ENCODE results near the gene BATF3. TPM values are rescaled to one million over a fixed set of nuclear protein-coding genes. Genes with fewer than 3 reads are reported as not detected.

The BATF3 gene
- total RNA-seq, 1 donor from 2014 or later: 0.28 TPM

DNA sequence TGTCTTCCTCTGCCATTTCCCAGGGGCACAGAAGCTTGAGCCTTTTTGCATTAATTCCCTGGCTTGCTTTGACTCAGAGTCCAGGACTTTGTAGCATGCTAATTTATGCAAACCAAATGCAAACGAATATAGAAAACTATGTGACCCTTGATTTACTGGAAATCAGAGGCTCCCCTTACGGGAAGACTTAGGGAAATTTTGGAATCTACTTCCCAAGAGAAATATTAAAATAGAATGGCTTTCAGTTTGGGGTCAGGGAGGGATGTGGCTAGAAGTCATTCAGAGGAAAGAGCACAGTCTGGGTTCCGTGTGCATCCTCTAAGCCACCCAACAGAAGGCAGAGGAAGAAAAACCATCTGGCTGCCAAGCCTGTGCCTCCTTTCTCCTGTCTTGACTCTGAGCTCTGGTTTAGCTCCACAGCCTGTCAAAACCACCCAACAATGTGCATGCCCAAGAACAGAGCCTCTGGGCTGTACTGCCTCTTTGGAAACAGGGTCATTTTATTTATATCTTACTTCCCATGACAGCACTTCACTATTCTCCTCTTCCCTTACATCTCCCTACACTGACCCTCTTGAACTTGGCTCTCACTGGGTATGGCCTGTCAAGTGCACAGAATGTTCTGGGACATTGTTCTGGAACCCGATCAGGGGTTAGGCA lies 61.0 kb downstream of the BATF3 start:
- DNase-seq (ENCODE audit: low spot score) (no peak), ATAC-seq (peak; percentile 17)

DNA sequence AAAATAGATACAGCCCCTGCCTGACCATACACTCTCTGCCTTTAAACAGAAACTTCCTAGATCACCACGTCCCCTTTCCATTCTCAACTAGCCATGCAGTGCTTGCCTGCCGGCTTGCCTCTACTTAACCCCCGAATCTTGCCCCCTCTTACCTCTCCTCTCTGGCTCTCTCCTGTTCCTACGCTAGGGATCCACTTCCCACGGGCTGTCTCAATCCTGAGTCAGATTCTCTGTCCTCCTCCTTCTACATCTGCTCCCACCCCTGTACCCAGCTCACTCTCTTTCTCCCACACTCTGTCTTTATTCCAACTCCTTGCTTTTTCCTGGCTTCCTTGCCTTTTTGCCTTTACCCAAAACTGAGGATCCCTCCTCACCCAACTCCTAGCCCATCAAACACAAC lies 61.7 kb downstream of the BATF3 start:
- ATAC-seq: no peak
- no peak for DNase-seq (ENCODE audit: low spot score)

Other genes with a start within 250 kb of the BATF3 start
- 2.6 TPM for gene ATF3, start 91.1 kb downstream of the BATF3 start, total RNA-seq
- 17.8 TPM for gene NSL1, start 91.9 kb upstream of the BATF3 start, total RNA-seq
- 7.7 TPM for gene TATDN3, start 92.1 kb upstream of the BATF3 start, total RNA-seq
- gene SPATA45, start 147.8 kb upstream of the BATF3 start, total RNA-seq: not detected
- 0.93 TPM for gene FLVCR1, start 158.4 kb upstream of the BATF3 start, total RNA-seq